Osteocyte (in vitro differentiated cells): ENCODE results near the gene MPP2. TPM values are rescaled to one million over a fixed set of nuclear protein-coding genes. Genes with fewer than 3 reads are reported as not detected.
"Not testable (repeated sequence)": the region's sequence is repeated elsewhere in the genome, so short reads cannot be mapped to it uniquely, and the experiment has no call there.

Source experiments
- DNase-seq: peaks from one replicate; pipeline ENCODE4 v3.0.0; 2021; ENCODE audit warnings: mixed read lengths; ENCODE audit not compliant: unreplicated experiment; ENCODE audit errors: extremely low spot score
- H3K27ac Mint-ChIP-seq: one replicate; pipeline ENCODE4 v1.8.0; 2021; ENCODE audit warnings: mild to moderate bottlenecking, mixed read lengths; ENCODE audit not compliant: unreplicated experiment
- H3K27me3 Mint-ChIP-seq: one replicate; pipeline ENCODE4 v1.8.0; 2021; ENCODE audit warnings: mixed read lengths; ENCODE audit not compliant: unreplicated experiment
- H3K36me3 Mint-ChIP-seq: one replicate; pipeline ENCODE4 v1.8.0; 2021; ENCODE audit warnings: mixed read lengths; ENCODE audit not compliant: unreplicated experiment
- H3K4me1 Mint-ChIP-seq: one replicate; pipeline ENCODE4 v1.8.0; 2021; ENCODE audit warnings: mixed read lengths; ENCODE audit not compliant: unreplicated experiment
- H3K4me3 Mint-ChIP-seq: one replicate; pipeline ENCODE4 v1.8.0; 2021; ENCODE audit warnings: mild to moderate bottlenecking, moderate library complexity, mixed read lengths; ENCODE audit not compliant: unreplicated experiment
- H3K9me3 Mint-ChIP-seq: one replicate; pipeline ENCODE4 v1.8.0; 2021; ENCODE audit warnings: mixed read lengths; ENCODE audit not compliant: unreplicated experiment
- total RNA-seq: library from RNA; stranded (reverse); gene quantifications from 2 replicates; pipeline ENCODE4 v1.2.1, GENCODE V29; 2021
- TF ChIP-seq, protein P1 (sequence below): fragments of 200-600 bp; sonication (generic); IDR thresholded peaks from 2 replicates; pipeline ENCODE4 v1.5.0; 2021; ENCODE audit warnings: antibody characterized with exemption, mild to moderate bottlenecking, moderate library complexity

Gene MPP2
- total RNA-seq, 1 donor from 2014 or later = 3.5 TPM

DNA sequence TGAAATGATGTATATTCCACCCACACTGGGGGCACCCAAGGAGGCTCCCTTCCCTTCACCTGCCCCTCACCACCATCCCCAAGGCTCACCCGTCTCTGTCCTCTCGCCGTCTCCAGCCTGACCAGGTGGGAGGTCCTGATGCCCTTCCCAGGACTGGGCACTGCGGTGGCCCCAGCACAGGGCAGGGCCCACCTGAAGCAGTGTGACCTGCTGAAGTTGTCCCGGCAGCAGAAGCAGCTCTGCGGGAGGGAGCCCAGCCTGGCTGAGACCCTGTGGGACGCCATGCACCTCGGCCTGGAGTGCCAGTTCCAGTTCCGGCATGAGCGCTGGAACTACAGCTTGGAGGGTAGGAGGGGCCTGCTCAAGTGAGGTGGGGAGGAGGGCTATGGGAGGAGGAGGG lies 25.0 kb upstream of the MPP2 start:
- H3K27ac Mint-ChIP-seq = no peak overlapping the region

DNA sequence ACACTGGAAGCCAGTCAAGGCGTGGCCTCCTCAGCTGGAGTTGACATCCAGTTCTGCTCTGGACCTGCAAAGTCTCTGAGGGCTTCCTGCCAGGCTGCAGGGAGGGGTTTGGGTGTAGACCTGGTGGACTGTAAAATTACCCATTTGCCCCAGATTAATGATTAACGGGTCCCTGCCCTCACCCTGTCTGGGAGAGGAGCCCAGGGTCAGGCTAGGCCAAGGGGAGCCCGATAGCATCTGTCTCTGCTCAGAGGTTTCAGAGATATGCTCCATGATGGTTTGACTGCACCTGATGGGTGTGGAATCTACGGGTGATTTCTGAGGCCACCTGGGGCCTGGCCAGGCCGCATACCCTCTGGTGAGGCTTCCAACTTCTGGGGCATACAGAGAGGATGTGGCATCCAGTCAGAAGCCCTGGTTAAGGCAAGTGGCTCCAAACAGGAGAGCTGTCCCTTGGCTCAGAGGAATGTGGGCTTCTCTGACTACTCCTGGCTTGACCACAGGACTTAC lies 23.8 kb upstream of the MPP2 start:
- TF ChIP-seq, protein P1, sequence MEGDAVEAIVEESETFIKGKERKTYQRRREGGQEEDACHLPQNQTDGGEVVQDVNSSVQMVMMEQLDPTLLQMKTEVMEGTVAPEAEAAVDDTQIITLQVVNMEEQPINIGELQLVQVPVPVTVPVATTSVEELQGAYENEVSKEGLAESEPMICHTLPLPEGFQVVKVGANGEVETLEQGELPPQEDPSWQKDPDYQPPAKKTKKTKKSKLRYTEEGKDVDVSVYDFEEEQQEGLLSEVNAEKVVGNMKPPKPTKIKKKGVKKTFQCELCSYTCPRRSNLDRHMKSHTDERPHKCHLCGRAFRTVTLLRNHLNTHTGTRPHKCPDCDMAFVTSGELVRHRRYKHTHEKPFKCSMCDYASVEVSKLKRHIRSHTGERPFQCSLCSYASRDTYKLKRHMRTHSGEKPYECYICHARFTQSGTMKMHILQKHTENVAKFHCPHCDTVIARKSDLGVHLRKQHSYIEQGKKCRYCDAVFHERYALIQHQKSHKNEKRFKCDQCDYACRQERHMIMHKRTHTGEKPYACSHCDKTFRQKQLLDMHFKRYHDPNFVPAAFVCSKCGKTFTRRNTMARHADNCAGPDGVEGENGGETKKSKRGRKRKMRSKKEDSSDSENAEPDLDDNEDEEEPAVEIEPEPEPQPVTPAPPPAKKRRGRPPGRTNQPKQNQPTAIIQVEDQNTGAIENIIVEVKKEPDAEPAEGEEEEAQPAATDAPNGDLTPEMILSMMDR = no peak
- peaks cover 2% of the 10 kb centered on the region for H3K4me1 Mint-ChIP-seq
- peaks cover 28% of the 10 kb centered on the region for H3K27me3 Mint-ChIP-seq
- DNase-seq = no peak
- H3K9me3 Mint-ChIP-seq = no peaks in the 10 kb centered on the region
- no peak overlapping the region for H3K27ac Mint-ChIP-seq
- H3K36me3 Mint-ChIP-seq = no peaks in the 10 kb centered on the region
- no peak overlapping the region for H3K4me3 Mint-ChIP-seq

More for the DNA sequence above, 25.0 kb upstream of the MPP2 start:
- Mint-ChIP-seq H3K4me3 (no peak overlapping the region), H3K4me1 (peaks cover 2% of the 10 kb centered on the region), H3K9me3 (no peaks in the 10 kb centered on the region), H3K36me3 (no peaks in the 10 kb centered on the region), H3K27me3 (peaks cover 28% of the 10 kb centered on the region)
- DNase-seq = no peak
- TF ChIP-seq, protein P1 = no peak

DNA sequence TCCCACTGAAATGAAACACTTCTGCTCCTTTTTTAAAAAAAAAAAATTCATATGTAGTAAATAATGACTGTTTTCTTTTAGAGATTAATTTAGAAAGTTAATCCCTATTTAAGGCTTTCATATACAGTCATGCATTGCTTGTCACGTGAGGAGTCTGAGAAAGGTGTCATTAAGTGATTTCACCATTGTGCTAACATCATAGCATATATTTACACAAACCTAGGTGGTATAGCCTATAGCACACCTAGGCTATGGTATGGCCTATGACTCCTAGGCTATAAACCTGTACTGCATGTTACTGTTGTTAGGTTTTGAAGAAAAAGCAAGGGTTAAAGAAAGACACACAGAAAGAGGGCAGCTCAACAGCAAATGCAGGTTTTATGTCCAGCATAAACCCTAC lies 21.3 kb upstream of the MPP2 start:
- Mint-ChIP-seq H3K27me3 (peaks cover 39% of the 10 kb centered on the region), H3K36me3 (no peaks in the 10 kb centered on the region), H3K4me1 (no peaks in the 10 kb centered on the region), H3K9me3 (no peaks in the 10 kb centered on the region), H3K27ac (no peak overlapping the region), H3K4me3 (no peak overlapping the region)
- TF ChIP-seq, protein P1 = no peak
- no peak for DNase-seq

DNA sequence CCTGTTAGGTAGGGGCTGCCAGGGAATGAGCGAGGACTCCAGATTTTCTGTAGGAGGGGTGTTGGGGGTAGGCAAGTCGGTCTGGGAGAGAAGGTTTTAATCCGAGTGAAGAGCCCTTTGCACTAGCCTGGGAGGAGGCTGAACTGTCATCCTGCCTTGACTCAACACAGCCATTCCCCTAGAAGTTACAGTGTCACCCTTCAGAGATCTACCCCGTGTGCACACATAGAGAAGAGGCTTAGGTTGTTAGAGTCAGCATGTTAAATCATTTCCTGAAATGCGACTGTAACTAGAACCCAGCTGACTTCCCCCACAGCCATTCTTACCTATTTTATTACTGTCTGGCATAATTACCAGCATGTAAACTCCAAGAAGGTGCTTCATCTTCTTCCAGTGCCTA lies 20.6 kb upstream of the MPP2 start:
- H3K4me1 Mint-ChIP-seq, H3K36me3 Mint-ChIP-seq, H3K27ac Mint-ChIP-seq, H3K9me3 Mint-ChIP-seq, H3K4me3 Mint-ChIP-seq, DNase-seq: not testable (repeated sequence)
- H3K27me3 Mint-ChIP-seq = peaks cover 46% of the 10 kb centered on the region

DNA sequence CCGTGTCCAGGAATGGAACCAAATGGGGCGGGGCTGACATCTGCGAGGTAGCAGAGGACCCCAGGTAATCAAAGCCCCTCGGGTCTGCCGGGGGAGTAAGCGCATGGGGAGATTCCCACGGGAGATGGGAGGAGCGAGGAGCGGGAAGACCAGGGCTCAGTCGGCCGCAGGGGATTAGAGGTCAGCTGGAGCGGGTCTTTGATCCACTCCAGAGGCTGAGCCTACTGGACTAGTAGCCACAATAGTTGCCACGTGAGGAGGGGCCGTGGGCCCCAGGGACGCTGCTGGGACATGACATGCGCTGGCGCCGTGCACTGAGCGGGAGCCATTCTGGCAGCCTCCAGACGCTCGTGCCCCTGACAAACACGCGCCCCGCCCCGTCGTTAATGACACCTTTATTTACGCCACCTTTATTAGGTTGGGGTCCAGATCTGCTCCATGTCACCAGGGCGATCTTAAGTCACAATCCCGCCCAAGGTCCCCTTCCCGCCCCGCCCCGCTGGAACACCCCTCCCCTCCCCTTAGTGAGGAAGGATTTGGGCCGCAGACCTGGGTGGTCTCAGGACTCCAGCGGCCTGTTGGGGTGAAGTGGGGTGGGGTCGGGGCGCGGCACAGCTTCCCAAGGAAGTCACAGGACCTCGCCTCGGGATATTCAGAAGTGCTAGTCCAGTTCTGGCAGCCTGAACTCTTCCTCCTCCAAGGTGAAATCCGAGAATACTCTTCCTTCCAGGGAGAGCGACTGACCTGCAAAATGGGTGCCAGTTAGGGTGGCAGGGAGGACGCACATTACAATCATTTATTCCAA lies 19.9 kb upstream of the MPP2 start:
- Mint-ChIP-seq H3K36me3 (no peaks in the 10 kb centered on the region), H3K27ac (no peak overlapping the region), H3K9me3 (no peaks in the 10 kb centered on the region), H3K27me3 (peaks cover 51% of the 10 kb centered on the region), H3K4me3 (no peak overlapping the region), H3K4me1 (no peaks in the 10 kb centered on the region)
- DNase-seq = no peak
- TF ChIP-seq, protein P1 = no peak
